Activated T-cell treated with anti-CD3 and anti-CD28 coated beads for 1 hour (primary cell): ENCODE data around the gene CEMP1.

ENCODE experiments used
- DNase-seq: peaks from one replicate; pipeline ENCODE4 v3.0.0-alpha.2; 2020; ENCODE audit warnings: low read depth

The CEMP1 gene

GRCh38 chr16:2500430-2500917 is 30.7 kb downstream of the CEMP1 start:
- DNase-seq: no peak

GRCh38 chr16:2499890-2500429 is 31.2 kb downstream of the CEMP1 start:
- DNase-seq: no peak

- no peak for DNase-seq
Observed at GRCh38 chr16:2499454-2499853, 31.8 kb downstream of the CEMP1 start.

GRCh38 chr16:2498531-2499253 is 32.5 kb downstream of the CEMP1 start:
- DNase-seq: no peak

GRCh38 chr16:2497695-2498484 is 33.3 kb downstream of the CEMP1 start:
- no peak for DNase-seq

GRCh38 chr16:2497116-2497630 is 34.0 kb downstream of the CEMP1 start:
- no peak for DNase-seq

- DNase-seq: no peak
Observed at GRCh38 chr16:2496223-2497115, 34.7 kb downstream of the CEMP1 start.

- no peak for DNase-seq
Observed at GRCh38 chr16:2495041-2495440, 36.2 kb downstream of the CEMP1 start.

- DNase-seq: no peak
Observed at GRCh38 chr16:2494616-2495015, 36.6 kb downstream of the CEMP1 start.

GRCh38 chr16:2493605-2494004 is 37.6 kb downstream of the CEMP1 start:
- no peak for DNase-seq

- no peak for DNase-seq
Observed at GRCh38 chr16:2492292-2492691, 38.9 kb downstream of the CEMP1 start.

GRCh38 chr16:2490190-2491105 is 40.8 kb downstream of the CEMP1 start:
- DNase-seq: no peak

GRCh38 chr16:2489581-2489980 is 41.6 kb downstream of the CEMP1 start:
- DNase-seq: no peak

- no peak for DNase-seq
Observed at GRCh38 chr16:2487903-2488531, 43.2 kb downstream of the CEMP1 start.

GRCh38 chr16:2487517-2487842 is 43.7 kb downstream of the CEMP1 start:
- no peak for DNase-seq

- peak; percentile 69 for DNase-seq
Observed at GRCh38 chr16:2486645-2487516, 44.3 kb downstream of the CEMP1 start.

- DNase-seq: no peak
Observed at GRCh38 chr16:2485811-2486507, 45.2 kb downstream of the CEMP1 start.

- no peak for DNase-seq
Observed at GRCh38 chr16:2484898-2485508, 46.2 kb downstream of the CEMP1 start.
